GM18498 (cell line): ENCODE results near the gene TAMALIN.

Experiments used
- ATAC-seq: cut with Tn5 transposase; IDR thresholded peaks from one replicate; pipeline ENCODE4 v1.9.1; 2021; ENCODE audit warnings: mild to moderate bottlenecking, moderate library complexity; ENCODE audit not compliant: unreplicated experiment

TAMALIN gene

DNA sequence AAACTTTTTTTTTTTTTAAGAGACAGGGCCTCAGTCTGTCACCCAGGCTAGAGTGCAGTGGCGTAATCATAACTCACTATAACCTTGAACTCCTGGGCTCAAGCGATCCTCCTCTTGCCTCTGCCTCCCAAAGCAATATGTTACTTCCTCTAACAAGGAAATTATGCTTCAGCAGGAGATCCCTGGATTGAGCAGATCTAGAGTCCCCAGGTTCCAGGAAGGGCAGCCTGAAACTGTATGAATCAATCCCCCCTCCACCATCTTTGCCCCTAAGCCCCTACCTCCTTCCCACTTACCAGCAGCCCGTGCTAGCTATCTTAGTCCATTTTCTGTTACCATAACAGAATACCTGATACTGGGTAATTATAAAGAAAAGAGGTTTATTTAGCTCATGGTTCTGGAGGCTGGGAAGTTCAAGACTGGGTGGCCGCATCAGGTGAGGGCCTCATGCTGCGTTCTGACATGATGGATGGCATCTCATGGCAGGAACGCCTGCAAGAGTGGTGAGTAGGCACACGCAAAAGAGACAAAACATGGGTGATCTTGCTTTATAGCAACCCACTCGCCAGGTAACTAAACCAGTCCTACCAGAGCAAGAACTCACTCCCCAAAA is 5.0 kb downstream of the TAMALIN start:
- no peak for ATAC-seq

GRCh38 chr12:52013626-52014310 is 7.0 kb downstream of the TAMALIN start:
- no peak for ATAC-seq

- ATAC-seq: no peak
Observed at GRCh38 chr12:52014567-52015530, 8.1 kb downstream of the TAMALIN start.

DNA sequence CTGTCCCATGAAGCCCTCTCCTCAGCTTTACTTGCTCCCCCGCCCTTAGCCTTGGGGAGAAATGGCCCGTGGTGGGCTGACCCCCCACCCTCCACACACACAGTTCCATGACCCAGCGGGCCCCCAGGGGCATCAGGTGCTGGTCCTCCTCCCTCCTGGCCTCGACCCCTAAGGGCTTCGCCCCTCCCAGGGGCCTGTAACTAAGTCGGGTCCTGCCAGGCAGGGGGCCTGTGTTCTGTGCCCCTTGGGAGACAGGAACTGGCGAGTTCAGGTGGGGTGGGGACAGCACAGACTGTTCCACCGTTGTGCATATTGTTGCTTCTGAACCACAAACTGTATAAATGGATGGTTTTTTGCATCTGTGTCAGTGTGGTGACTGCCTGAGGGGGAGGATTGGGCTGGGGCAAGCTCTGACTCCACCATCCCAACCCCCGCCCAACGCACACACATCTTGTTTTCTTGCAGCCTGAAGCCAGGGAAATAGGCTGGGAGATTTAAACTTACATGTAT is 8.8 kb downstream of the TAMALIN start:
- no peak for ATAC-seq

GRCh38 chr12:52018433-52019112 is 11.8 kb downstream of the TAMALIN start:
- ATAC-seq: no peak

DNA sequence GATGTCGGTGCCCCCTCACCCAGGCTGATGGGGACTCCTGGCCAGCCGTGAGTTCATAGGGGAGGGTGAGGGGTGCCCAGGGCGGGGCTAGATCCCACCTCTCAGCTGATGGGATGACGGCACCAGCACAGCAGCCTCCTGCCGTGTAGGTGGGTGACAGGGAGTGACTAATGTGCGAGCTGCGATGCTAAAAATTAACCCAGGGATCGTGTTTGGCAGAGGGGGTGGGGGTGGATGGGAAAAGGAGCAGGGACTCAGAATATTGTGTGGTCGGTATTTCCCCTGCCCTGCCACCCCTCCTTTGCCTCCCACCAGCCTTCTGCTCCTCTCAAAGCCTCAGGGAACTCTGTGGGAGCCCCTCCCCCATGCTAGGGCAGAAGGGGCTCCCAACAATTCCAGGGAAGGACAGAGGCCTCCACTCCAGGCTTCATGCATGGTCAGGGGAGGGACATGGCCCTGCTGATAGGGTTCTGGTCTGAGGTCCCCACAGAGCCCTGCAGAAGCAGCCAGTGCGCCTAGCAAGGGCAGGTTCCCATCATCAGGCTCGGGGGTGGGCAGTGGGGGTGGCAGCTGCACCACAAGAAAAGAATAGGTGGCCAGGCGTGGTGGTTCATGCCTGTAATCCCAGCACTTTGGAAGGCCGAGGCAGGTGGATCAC is 12.5 kb downstream of the TAMALIN start:
- no peak for ATAC-seq

DNA sequence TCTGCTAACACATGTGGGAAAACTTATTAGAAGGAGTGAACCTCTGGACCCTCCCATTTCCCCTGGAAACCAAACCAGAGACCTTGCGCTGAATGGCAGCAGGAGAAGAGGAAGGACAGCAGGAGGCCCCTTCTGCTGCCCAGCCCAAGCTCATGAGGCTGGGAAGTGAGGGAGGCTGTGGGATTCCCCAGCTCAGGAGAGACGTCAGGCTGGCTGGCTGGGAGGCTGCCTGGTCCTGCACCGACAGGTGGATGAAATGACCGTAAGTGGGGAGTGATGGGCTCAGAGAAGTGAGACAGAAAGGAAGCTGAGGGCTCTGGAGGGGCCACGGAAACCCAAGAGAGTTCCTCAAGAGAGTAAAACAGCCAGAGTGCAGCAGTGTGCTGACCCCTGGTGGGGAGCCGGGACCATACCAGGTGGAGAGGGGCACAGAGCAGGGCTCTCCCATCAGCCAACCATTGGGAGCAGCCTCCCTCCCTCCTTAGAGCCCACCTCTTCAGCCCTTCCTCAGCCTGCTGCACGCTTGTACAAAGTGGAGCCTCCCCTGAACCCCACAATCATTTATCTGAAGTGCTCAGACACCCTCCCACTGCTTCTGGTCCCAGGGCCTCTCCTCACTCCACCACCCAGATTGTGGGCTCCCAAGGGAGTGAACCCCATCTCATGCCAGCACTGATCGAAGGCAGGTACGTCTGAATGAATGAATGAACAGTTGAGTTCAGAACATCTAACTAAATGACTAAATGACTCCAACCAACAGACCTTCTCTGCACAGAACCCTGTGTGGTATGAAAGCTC is 14.0 kb downstream of the TAMALIN start:
- peak; percentile 40 for ATAC-seq

DNA sequence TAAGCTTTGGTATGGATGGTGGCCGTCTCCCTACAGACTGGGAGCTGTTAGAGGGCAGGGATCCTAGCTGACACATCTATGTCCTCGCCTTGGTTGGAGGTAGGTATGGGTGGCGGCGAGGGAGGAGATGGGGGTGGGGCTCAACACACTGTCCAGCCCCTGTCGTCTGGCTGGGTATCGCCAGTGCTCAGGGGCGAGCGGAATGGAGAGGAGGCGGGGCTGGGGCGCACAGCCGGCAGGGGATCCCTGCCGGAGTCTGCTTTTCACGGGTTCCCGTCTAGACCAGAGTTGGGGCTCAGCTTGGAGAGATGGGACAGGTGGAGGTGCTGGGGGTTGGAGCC is 16.1 kb downstream of the TAMALIN start:
- ATAC-seq: no peak

DNA sequence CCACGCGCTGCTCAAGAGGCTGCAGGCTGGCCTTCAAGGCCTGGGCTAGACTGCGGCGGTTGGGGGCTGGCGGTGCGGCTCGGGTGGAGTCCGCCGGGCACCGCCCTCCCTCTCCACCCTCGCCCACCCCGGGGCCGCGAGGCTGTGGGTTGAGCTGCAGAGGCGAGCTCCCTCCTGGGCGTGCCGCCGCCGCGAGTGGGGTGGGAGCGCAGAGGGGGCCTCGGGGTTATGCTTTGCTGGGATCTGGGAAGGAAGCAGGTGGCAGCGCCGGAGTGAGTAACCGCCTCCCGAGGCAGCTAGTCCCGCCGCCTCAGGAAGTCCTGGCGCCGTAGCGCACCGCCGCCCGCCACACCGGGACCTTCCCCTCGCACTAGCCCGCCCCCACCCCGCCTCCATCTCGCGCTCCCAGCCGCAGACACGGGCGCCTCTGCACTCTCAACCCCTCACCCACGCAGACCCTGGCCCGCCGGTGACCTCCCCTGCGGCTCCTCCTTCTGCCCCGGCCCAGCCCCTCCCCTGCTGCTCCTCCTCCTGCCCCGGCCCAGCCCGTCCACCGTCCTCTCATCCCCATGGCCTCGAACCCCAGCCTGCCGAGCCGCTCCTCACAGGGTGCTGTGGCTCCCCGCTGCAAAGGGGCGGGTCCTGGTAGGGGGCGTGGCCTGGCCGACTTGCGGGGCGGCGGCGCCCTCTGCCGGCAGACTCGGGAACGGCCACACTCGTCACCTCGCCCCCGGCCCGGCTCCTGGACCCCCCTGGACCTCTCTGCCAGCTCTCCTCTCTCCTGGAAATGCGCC is 16.6 kb downstream of the TAMALIN start:
- no peak for ATAC-seq

DNA sequence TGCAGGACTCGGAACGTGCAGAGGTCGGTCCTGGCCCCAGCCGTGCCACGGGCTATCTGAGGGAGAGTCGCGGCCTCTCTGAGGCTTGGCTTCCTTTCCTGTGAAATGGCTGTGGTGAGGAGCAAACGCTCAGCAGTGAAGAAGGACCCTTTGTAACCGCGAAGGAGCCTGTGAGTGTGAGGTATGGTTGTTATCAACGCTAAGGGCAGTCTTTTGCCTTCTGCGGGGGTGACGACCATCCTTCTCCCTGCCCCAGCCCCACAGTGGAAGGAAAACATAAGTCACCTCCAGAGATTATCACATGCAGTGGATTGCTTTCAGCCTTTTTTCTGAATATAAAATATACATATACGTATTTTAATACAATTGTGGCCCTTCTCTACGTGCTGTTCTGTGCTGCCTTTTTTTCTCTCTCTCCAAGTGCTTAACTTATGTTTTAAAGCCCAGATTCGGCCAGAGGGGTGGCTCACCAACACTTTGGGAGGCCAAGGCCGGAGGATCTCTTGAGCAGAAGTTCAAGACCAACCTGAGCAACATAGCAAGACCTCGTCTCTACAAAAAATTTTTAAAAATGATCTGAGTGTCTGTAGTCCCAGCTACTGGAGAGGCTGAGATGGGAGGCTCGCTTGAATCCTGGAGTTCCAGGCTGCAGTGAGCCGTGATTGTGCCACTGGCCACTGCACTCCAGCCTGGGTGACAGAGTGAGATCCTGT is 17.4 kb downstream of the TAMALIN start:
- ATAC-seq: no peak

DNA sequence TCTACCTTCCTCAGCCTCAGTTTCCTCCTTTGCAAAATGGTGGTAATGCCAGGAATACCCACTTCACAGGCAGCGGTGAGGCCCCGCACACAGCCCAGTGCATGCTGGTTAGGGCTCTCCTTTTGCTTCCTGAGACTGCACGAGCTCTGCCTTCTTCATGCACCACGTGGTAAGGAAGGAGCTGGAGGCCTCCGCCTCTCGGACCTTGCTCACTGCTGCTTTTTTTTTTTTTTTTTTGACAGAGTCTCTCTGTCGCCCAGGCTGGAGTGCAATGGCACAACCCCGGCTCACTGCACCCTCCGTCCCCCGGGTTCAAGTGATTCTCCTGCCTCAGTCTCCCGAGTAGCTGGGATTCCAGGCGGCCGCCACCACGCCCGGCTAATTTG is 18.1 kb downstream of the TAMALIN start:
- no peak for ATAC-seq

DNA sequence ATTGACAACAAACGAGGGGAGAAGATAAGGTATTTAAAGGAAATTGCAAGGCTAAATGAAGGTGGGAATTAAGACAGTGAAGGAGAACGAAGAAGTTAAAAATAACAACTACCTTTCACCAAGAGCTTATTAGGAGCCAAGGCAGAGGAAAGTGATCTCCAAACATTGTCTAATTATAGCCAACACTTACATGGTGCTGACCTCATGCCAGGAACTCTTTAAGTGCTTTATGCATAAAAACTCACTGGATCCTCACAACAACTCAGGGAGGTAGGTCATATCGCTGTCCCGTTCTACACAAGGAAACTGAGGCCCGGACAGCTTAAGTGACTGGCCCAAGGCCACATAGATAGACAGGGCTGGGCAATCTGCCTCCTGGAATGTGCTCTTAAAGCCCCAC is 19.5 kb downstream of the TAMALIN start:
- no peak for ATAC-seq

- ATAC-seq: no peak
Observed at GRCh38 chr12:52027085-52027843, 20.5 kb downstream of the TAMALIN start.

DNA sequence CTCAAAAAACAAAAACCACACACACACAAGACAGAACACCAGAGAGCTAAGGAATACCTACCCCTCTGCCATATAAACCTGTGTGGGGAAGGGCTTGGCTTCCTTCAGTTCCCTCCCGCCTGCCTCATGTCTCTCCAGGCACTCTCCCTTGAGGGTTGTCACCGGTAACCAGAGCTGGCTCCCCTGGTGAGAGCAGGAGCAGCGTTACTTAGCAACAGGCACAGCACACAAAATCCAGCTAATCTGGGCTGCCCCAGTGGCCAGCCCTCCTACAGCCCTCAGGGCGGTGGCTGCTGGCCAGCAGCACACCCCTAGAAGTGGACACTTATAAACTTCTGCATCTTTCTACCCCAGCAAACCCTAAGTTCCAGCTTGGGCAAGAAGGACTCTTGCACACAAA is 22.9 kb downstream of the TAMALIN start:
- no peak for ATAC-seq

DNA sequence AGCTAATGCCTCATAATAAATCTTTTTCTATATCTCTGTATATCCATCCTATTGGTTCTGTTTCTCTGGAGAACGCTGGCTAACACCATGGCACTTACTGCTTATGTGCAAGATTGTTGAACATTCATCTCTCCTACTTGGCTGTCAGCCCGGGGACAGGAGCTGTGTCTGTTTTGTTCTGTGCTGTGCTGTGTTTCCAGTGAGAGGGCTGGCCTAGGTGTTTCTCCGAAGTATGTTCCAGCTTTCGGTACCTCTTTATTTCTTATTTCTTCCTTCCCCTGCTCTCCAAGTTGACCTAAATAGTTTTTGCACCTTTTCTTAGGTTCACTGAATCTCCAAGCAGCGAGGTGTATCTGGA is 25.7 kb downstream of the TAMALIN start:
- ATAC-seq: no peak

DNA sequence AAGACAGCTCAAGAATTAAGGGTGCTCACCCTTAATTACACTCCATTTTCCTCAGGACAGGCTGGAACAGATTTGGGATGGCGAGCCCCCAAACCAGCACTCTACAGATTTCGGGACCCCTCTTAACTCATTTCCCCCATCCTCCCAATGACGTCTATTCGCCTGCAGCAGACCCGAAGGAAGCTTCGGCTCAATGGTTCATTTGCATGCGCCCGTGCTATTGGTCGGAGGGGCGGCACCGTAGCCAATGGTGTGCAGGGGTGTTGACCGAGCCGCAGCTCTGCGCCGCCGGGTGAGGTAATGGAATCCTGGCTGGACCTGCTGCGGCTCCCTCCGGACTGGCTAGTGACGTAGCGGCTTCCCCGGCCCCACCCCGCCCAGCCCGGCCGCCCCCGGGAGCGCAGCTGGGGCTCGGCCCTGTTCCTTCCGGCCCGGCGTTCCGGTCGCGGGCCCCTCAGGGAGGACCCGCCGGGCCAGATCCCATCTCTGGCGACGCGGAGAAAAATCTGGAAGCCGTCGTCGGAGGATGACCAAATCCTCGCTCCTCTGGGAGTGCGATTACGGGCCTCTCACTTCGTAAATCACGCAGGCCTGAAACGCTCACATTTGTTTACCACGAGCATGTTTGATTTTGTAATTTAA is 26.2 kb downstream of the TAMALIN start:
- ATAC-seq: peak; percentile 97

DNA sequence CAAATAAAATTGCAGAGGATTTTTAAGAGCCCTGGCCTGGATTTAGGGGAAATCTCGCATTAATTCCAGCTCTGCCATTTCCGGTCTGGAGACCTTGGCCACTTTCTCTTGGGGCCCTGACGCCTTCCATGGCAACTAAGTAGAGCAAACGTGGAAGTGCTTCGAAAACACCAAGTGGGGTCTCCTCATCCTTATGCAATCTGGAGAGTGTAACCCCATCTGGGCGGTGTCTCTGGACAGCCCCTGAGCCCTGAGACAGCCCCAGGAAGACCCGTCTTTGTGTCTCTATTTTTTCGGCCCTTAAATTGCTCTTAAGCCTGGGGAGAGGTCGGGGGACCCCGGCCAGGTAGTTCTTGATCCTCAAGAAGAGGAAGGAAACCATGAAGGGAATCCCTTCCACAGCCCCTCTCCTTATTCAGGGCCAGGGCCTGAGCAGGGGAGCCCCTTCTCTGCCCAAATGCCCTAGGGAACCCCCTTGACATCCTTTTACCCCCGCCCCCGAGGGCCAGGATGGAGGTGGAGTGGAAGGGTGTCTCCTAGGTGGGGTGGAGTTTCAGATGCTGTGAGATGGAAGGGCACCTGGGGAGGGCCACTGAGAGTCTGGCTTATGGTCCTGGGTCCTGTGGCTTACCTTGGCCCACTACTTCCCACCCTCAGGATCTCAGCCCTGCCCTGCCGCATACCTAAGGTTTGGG is 26.8 kb downstream of the TAMALIN start:
- no peak for ATAC-seq
